CD4-positive, alpha-beta T cell (primary cell): ENCODE data around the gene TTC9. TPM values are rescaled to one million over a fixed set of nuclear protein-coding genes. Genes with fewer than 3 reads are reported as not detected.

Experiments used
- ATAC-seq: fragments of 200-7000 bp; cut with Tn5 transposase; one replicate; pipeline ENCODE4 v1.10.0; 2022; ENCODE audit warnings: mild to moderate bottlenecking; ENCODE audit not compliant: poor library complexity
- CTCF ChIA-PET: fragments of 350-600 bp; sonication (Branson Sonifier 250); formaldehyde crosslinking; loops from one replicate; lab custom pipeline; 2021; ENCODE audit warnings: antibody characterized with exemption, inconsistent platforms; lab: Charles Lee
- POLR2A ChIA-PET: fragments of 350-600 bp; sonication (Branson Sonifier 250); formaldehyde crosslinking; loops from one replicate; lab custom pipeline; 2021; ENCODE audit warnings: antibody characterized with exemption, inconsistent platforms; lab: Charles Lee
- DNase-seq, 14 experiments: peaks; one replicate each; pipeline ENCODE4 v3.0.0-alpha.2; 2013 to 2020; ENCODE audit warnings: mixed read lengths in 2 of 14
- H3K27ac ChIP-seq, 2 donors: one replicate each; pipeline versions ENCODE4 v1.5.1 to v1.7.0; 2013; ENCODE audit warnings: low read length in 2 of 2, low read depth in 1 of 2, mild to moderate bottlenecking in 1 of 2
- H3K27me3 ChIP-seq, 2 experiments: 1 replicate in 1 of 2; 2 replicates in 1 of 2; pipeline versions ENCODE4 v1.6.1 to v1.7.0; 2013; ENCODE audit warnings: low read length in 2 of 2, control low read depth in 1 of 2, mild to moderate bottlenecking in 1 of 2, moderate library complexity in 1 of 2; ENCODE audit not compliant: insufficient read depth in 2 of 2, control insufficient read depth in 1 of 2
- H3K36me3 ChIP-seq: one replicate; pipeline ENCODE4 v1.6.1; 2013; ENCODE audit warnings: low read length, control low read depth; ENCODE audit not compliant: insufficient read depth
- H3K4me1 ChIP-seq: one replicate; pipeline ENCODE4 v1.6.1; 2013; ENCODE audit warnings: low read length, control low read depth; ENCODE audit not compliant: insufficient read depth
- H3K4me3 ChIP-seq: one replicate; pipeline ENCODE4 v1.5.1; 2013; ENCODE audit warnings: mild to moderate bottlenecking, low read length, moderate library complexity
- H3K9me3 ChIP-seq, 2 experiments: 1 replicate in 1 of 2; 2 replicates in 1 of 2; pipeline versions ENCODE4 v1.6.1 to v1.7.0; 2013; ENCODE audit warnings: low read length in 2 of 2, mild to moderate bottlenecking in 2 of 2, control low read depth in 1 of 2, moderate library complexity in 1 of 2; ENCODE audit not compliant: control insufficient read depth in 1 of 2, insufficient read depth in 1 of 2
- H3K27ac Mint-ChIP-seq: one replicate; pipeline ENCODE4 v1.8.0; 2020; ENCODE audit warnings: mixed read lengths
- H3K27me3 Mint-ChIP-seq: one replicate; pipeline ENCODE4 v1.8.0; 2021; ENCODE audit warnings: mixed read lengths
- H3K36me3 Mint-ChIP-seq: one replicate; pipeline ENCODE4 v1.8.0; 2021; ENCODE audit warnings: low read depth, mixed read lengths
- H3K4me1 Mint-ChIP-seq: one replicate; pipeline ENCODE4 v1.8.0; 2021; ENCODE audit warnings: low read depth, mixed read lengths
- H3K4me3 Mint-ChIP-seq: one replicate; pipeline ENCODE4 v1.8.0; 2020; ENCODE audit warnings: mild to moderate bottlenecking, mixed read lengths
- H3K9me3 Mint-ChIP-seq: one replicate; pipeline ENCODE4 v1.8.0; 2020; ENCODE audit warnings: mixed read lengths
- intact Hi-C, 2 experiments: fragments of 100-400 bp; cut with DNase I in 1 of 2; cut with micrococcal nuclease in 1 of 2; formaldehyde crosslinking; loops; one replicate each; pipeline versions ENCODE4 v1.15.1 to v1.9.0; 2023 to 2025; cut with DNase I, micrococcal nuclease
- total RNA-seq, 174 experiments: library from RNA in 2 of 174; stranded (reverse) in 2 of 174; gene quantifications; one replicate each; pipeline ENCODE4 v1.2.3 and lab custom pipeline; 2021 to 2026
- TF ChIP-seq, protein P1 (sequence below): fragments of 200-600 bp; IDR thresholded peaks from one replicate; pipeline ENCODE4 v1.8.0; 2022; ENCODE audit warnings: antibody characterized with exemption, mild to moderate bottlenecking

TTC9 gene
- total RNA-seq, 2 experiments from 2014 or later: 6.8 to 7.0 TPM

DNA sequence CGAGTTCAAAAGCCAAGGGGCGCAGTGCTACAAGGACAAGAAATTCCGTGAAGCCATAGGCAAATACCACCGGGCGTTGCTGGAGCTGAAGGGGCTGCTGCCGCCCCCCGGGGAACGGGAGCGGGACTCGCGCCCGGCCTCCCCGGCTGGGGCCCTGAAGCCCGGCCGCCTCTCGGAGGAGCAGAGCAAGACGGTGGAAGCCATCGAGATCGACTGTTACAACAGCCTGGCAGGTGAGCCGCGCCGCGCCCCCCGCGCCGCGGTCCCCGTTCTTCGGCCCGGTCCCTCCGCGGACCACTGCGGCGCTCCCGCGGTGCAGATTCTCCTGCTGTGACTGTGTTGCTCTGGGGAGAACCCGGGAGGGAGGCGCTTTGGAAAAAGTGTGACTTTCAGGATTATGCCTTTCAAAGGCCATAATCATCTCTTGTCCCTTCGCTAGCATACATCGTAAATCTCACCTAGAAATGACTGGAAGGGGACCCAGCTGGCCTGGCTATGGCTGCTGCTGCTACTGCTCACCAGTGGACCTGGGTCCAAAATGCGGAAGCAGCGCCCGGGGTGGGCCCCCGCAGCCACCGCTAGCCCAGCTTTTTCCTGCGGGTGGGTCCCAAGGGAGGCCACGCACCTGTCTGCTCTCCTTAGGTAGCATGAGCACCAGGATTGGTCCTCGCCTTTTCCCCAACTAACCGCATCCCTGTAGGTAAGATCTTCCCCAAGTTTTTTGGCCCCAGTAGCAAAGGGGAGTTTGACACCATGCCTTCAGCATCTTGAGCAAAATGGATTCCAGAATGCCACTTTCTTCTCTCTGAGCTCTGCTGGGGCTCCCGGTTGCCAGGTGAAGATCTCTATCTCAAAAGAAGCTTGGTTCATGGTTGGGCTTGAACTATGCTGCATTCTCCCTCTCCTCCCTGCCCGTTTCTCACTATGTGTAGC lies 853 bp downstream of the TTC9 start:
- ATAC-seq (peak; percentile 22), DNase-seq (peak in 7 of 14 experiments; percentile 13 to 62 (median 39))
- H3K27ac Mint-ChIP-seq: peak overlapping the region; percentile 95
- Histone ChIP-seq H3K4me1 (peaks cover 51% of the 10 kb centered on the region), H3K36me3 (no peaks in the 10 kb centered on the region), H3K27me3 (no peaks in the 10 kb centered on the region), H3K9me3 (no peaks in the 10 kb centered on the region), H3K4me3 (peak overlapping the region; percentile 87), H3K27ac (peak overlapping the region; percentile 70 to 80)
- CTCF ChIA-PET: interaction anchor here (0.9 to 2.6 kb wide), 3 partner anchors 10 to 31 kb away, joined by 3 to 18 read pairs (median 4); no protein-coding TSS in a partner anchor
- intact Hi-C loops: loop anchor here (1.0 to 10.0 kb wide), 9 partner anchors 13 to 1028 kb away; partner anchors contain the start of genes MED6 (in 2 of the 2), MAP3K9 (in 1 of the 2), PCNX1 (in 1 of the 2) and SUSD6 (in 1 of the 2)
- TF ChIP-seq, protein P1, sequence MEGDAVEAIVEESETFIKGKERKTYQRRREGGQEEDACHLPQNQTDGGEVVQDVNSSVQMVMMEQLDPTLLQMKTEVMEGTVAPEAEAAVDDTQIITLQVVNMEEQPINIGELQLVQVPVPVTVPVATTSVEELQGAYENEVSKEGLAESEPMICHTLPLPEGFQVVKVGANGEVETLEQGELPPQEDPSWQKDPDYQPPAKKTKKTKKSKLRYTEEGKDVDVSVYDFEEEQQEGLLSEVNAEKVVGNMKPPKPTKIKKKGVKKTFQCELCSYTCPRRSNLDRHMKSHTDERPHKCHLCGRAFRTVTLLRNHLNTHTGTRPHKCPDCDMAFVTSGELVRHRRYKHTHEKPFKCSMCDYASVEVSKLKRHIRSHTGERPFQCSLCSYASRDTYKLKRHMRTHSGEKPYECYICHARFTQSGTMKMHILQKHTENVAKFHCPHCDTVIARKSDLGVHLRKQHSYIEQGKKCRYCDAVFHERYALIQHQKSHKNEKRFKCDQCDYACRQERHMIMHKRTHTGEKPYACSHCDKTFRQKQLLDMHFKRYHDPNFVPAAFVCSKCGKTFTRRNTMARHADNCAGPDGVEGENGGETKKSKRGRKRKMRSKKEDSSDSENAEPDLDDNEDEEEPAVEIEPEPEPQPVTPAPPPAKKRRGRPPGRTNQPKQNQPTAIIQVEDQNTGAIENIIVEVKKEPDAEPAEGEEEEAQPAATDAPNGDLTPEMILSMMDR: no peak
- H3K27me3 Mint-ChIP-seq: no peaks in the 10 kb centered on the region
- no peaks in the 10 kb centered on the region for H3K9me3 Mint-ChIP-seq
- peak overlapping the region; percentile 96 for H3K4me3 Mint-ChIP-seq
- H3K36me3 Mint-ChIP-seq: peaks cover 37% of the 10 kb centered on the region
- POLR2A ChIA-PET: interaction anchor here (0.7 to 7.1 kb wide), 9 partner anchors 9 to 265 kb away, joined by 3 to 182 read pairs (median 6); partner anchors contain the start of genes MAP3K9 and PCNX1
- H3K4me1 Mint-ChIP-seq: peaks cover 67% of the 10 kb centered on the region

DNA sequence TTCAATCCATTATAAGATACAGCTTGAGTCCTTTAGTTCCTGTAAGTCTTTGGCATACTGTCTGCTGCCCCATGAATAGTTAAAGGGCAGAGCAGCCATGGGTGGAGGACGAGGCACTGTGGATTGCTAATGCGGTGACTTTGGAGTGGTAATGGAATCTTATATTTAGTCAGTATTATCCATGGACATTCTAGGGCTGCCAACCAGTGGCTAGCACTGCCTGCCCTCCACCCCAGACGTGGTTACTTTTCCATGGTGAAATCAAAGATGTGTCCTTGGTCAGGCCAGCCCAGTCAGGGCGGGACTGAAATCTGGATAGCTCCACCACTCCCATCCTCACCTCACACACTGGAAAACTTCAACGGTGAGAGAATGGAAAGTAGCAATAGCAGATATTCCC lies 2.3 kb downstream of the TTC9 start:
- Mint-ChIP-seq H3K9me3 (no peaks in the 10 kb centered on the region), H3K27me3 (no peaks in the 10 kb centered on the region), H3K27ac (peak overlapping the region; percentile 95), H3K4me3 (peak overlapping the region; percentile 96), H3K4me1 (peaks cover 75% of the 10 kb centered on the region), H3K36me3 (peaks cover 48% of the 10 kb centered on the region)
- Histone ChIP-seq H3K36me3 (no peaks in the 10 kb centered on the region), H3K4me1 (peaks cover 62% of the 10 kb centered on the region), H3K27ac (peak overlapping the region in 1 of 2 donors; percentile 70), H3K9me3 (no peaks in the 10 kb centered on the region), H3K27me3 (no peaks in the 10 kb centered on the region), H3K4me3 (peak overlapping the region; percentile 87)
- ChIA-PET CTCF (interaction anchor here (0.5 to 3.7 kb wide), 4 partner anchors 11 to 174 kb away, joined by 3 to 14 read pairs (median 4); no protein-coding TSS in a partner anchor), POLR2A (interaction anchor here (2.3 to 7.1 kb wide), 2 partner anchors 14 to 165 kb away, joined by 6 to 182 read pairs; partner anchors contain the start of gene MAP3K9)
- intact Hi-C loops: loop anchor here (2.0 to 10.0 kb wide), 8 partner anchors 13 to 1029 kb away; partner anchors contain the start of genes MED6 (in 2 of the 2), MAP3K9 (in 1 of the 2), PCNX1 (in 1 of the 2) and SUSD6 (in 1 of the 2)
- TF ChIP-seq, protein P1: no peak
- no peak for DNase-seq
- no peak for ATAC-seq

DNA sequence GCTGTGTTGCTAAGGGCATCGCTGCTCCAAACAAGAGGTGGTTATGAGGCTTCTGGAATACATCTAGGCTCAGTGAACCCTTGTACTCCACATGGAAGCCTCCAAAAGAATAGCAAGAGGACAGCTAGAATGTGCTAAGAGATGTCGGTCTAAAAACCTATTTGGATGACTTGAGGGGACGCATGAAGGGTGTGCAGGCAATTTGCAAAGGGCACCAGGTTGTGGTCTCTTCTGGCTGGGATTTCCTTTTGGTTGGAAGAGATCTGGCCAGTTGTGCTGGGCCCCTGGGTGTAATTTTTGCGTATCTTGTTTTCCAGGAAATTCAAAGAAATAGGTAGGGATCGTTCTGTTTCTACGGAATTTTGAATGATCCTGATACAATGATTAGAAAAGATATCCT lies 4.2 kb downstream of the TTC9 start:
- no peaks in the 10 kb centered on the region for H3K9me3 Mint-ChIP-seq
- Histone ChIP-seq H3K4me3 (no peak overlapping the region), H3K9me3 (no peaks in the 10 kb centered on the region), H3K27me3 (no peaks in the 10 kb centered on the region), H3K27ac (peak overlapping the region; percentile 47 to 60), H3K36me3 (peaks cover 6% of the 10 kb centered on the region), H3K4me1 (peaks cover 55% of the 10 kb centered on the region)
- H3K36me3 Mint-ChIP-seq: peaks cover 58% of the 10 kb centered on the region
- H3K27me3 Mint-ChIP-seq: no peaks in the 10 kb centered on the region
- intact Hi-C loops: loop anchor here (10.0 kb wide), 2 partner anchors 159 to 1031 kb away; partner anchors contain the start of genes MAP3K9 (in 1 of the 2) and SUSD6 (in 1 of the 2)
- no peak for DNase-seq
- TF ChIP-seq, protein P1: no peak
- H3K4me3 Mint-ChIP-seq: peak overlapping the region; percentile 80
- CTCF ChIA-PET: interaction anchor here (1.0 to 3.7 kb wide), 3 partner anchors 9 to 68 kb away, joined by 4 to 14 read pairs (median 5); no protein-coding TSS in a partner anchor
- peak overlapping the region; percentile 95 for H3K27ac Mint-ChIP-seq
- H3K4me1 Mint-ChIP-seq: peaks cover 81% of the 10 kb centered on the region
- no peak for ATAC-seq
- POLR2A ChIA-PET: interaction anchor here (1.1 to 7.1 kb wide), 4 partner anchors 12 to 164 kb away, joined by 3 to 182 read pairs (median 4); partner anchors contain the start of gene MAP3K9
